NCI-H510A treated with DMSO at 0.1 percent for 48 hours (cell line): ENCODE measurements around the gene TNFRSF14.
"Not testable (repeated sequence)": the region's sequence is repeated elsewhere in the genome, so short reads cannot be mapped to it uniquely, and the experiment has no call there.

Experiments
- DNase-seq: peaks from one replicate; lab custom pipeline; 2025; lab: John Stamatoyannopoulos, UW

The TNFRSF14 gene

GRCh38 chr1:2569060-2569459 is 12.9 kb downstream of the TNFRSF14 start:
- no peak for DNase-seq

- DNase-seq = not testable (repeated sequence)
Observed at GRCh38 chr1:2569703-2570102, 13.5 kb downstream of the TNFRSF14 start.

- no peak for DNase-seq
Observed at GRCh38 chr1:2570332-2570731, 14.2 kb downstream of the TNFRSF14 start.

GRCh38 chr1:2571348-2571747 is 15.2 kb downstream of the TNFRSF14 start:
- no peak for DNase-seq

GRCh38 chr1:2573250-2573920 is 17.2 kb downstream of the TNFRSF14 start:
- DNase-seq = no peak

GRCh38 chr1:2574350-2574749 is 18.2 kb downstream of the TNFRSF14 start:
- no peak for DNase-seq

GRCh38 chr1:2575801-2576663 is 19.9 kb downstream of the TNFRSF14 start:
- no peak for DNase-seq

- DNase-seq = not testable (repeated sequence)
Observed at GRCh38 chr1:2577565-2578075, 21.4 kb downstream of the TNFRSF14 start.

- no peak for DNase-seq
Observed at GRCh38 chr1:2578758-2579118, 22.6 kb downstream of the TNFRSF14 start.

- no peak for DNase-seq
Observed at GRCh38 chr1:2580691-2581090, 24.5 kb downstream of the TNFRSF14 start.

GRCh38 chr1:2582391-2582790 is 26.2 kb downstream of the TNFRSF14 start:
- no peak for DNase-seq

- no peak for DNase-seq
Observed at GRCh38 chr1:2583331-2583791, 27.2 kb downstream of the TNFRSF14 start.

GRCh38 chr1:2583871-2584351 is 27.7 kb downstream of the TNFRSF14 start:
- peak; percentile 61 for DNase-seq

GRCh38 chr1:2584686-2585317 is 28.6 kb downstream of the TNFRSF14 start:
- no peak for DNase-seq

GRCh38 chr1:2585318-2586092 is 29.3 kb downstream of the TNFRSF14 start:
- peak; percentile 23 for DNase-seq

GRCh38 chr1:2586154-2587070 is 30.2 kb downstream of the TNFRSF14 start, which contains the start of gene PRXL2B:
TSS of gene PRXL2B (plus strand) at chr1:2586777. CDS start at chr1:2586886, 109 bp downstream.
- peak; percentile 98 for DNase-seq

GRCh38 chr1:2587071-2587859 is 31.1 kb downstream of the TNFRSF14 start:
- DNase-seq = no peak

- no peak for DNase-seq
Observed at GRCh38 chr1:2587860-2588571, 31.8 kb downstream of the TNFRSF14 start.
